ENCODE data around the gene CD34. TPM values are rescaled to one million over a fixed set of nuclear protein-coding genes. Genes with fewer than 3 reads are reported as not detected.

Gene CD34
- total RNA-seq, 1 donor from 2014 or later, result not detected

GRCh38 chr1:207901041-207901653 lies 9.8 kb downstream of the CD34 start:
- no peaks in the 10 kb centered on the region for H3K9me3 Mint-ChIP-seq (ENCODE audit: unreplicated experiment)
- no peak for TF ChIP-seq CTCF (IDR thresholded peaks at IDR 0.05)
- H3K4me3 Mint-ChIP-seq (ENCODE audit: unreplicated experiment), result no peak overlapping the region
- DNase-seq (ENCODE audit: extremely low spot score, unreplicated experiment), result peak; percentile 75
- peaks cover 4% of the 10 kb centered on the region for H3K4me1 Mint-ChIP-seq (ENCODE audit: unreplicated experiment)
- no peak overlapping the region for H3K27ac Mint-ChIP-seq (ENCODE audit: unreplicated experiment)
- H3K36me3 Mint-ChIP-seq (ENCODE audit: unreplicated experiment), result no peaks in the 10 kb centered on the region
- H3K27me3 Mint-ChIP-seq (ENCODE audit: unreplicated experiment), result no peaks in the 10 kb centered on the region

- no peak overlapping the region for H3K4me3 Mint-ChIP-seq (ENCODE audit: unreplicated experiment)
- H3K36me3 Mint-ChIP-seq (ENCODE audit: unreplicated experiment), result no peaks in the 10 kb centered on the region
- TF ChIP-seq CTCF (IDR thresholded peaks at IDR 0.05), result no peak
These were observed 12.1 kb downstream of the CD34 start for GRCh38 chr1:207898836-207899235.

GRCh38 chr1:207898260-207898659 lies 12.7 kb downstream of the CD34 start:
- Mint-ChIP-seq H3K36me3 (ENCODE audit: unreplicated experiment) (no peaks in the 10 kb centered on the region), H3K27me3 (ENCODE audit: unreplicated experiment) (no peaks in the 10 kb centered on the region), H3K4me1 (ENCODE audit: unreplicated experiment) (peaks cover 4% of the 10 kb centered on the region), H3K27ac (ENCODE audit: unreplicated experiment) (no peak overlapping the region), H3K4me3 (ENCODE audit: unreplicated experiment) (no peak overlapping the region), H3K9me3 (ENCODE audit: unreplicated experiment) (no peaks in the 10 kb centered on the region)
- no peak for TF ChIP-seq CTCF (IDR thresholded peaks at IDR 0.05)
- peak; percentile 34 for DNase-seq (ENCODE audit: extremely low spot score, unreplicated experiment)

More at GRCh38 chr1:207898836-207899235, 12.1 kb downstream of the CD34 start:
- H3K27ac Mint-ChIP-seq (ENCODE audit: unreplicated experiment), result no peak overlapping the region
- peaks cover 4% of the 10 kb centered on the region for H3K4me1 Mint-ChIP-seq (ENCODE audit: unreplicated experiment)
- peak; percentile 56 for DNase-seq (ENCODE audit: extremely low spot score, unreplicated experiment)
- no peaks in the 10 kb centered on the region for H3K9me3 Mint-ChIP-seq (ENCODE audit: unreplicated experiment)
- H3K27me3 Mint-ChIP-seq (ENCODE audit: unreplicated experiment), result no peaks in the 10 kb centered on the region

- peak; percentile 13 for DNase-seq (ENCODE audit: extremely low spot score, unreplicated experiment)
- Mint-ChIP-seq H3K4me3 (ENCODE audit: unreplicated experiment) (no peak overlapping the region), H3K4me1 (ENCODE audit: unreplicated experiment) (peaks cover 4% of the 10 kb centered on the region), H3K9me3 (ENCODE audit: unreplicated experiment) (no peaks in the 10 kb centered on the region), H3K36me3 (ENCODE audit: unreplicated experiment) (no peaks in the 10 kb centered on the region), H3K27ac (ENCODE audit: unreplicated experiment) (no peak overlapping the region), H3K27me3 (ENCODE audit: unreplicated experiment) (no peaks in the 10 kb centered on the region)
- peak; percentile 61 for TF ChIP-seq CTCF (IDR thresholded peaks at IDR 0.05)
These were observed 13.7 kb downstream of the CD34 start for GRCh38 chr1:207897188-207897587.

- Mint-ChIP-seq H3K9me3 (ENCODE audit: unreplicated experiment) (no peaks in the 10 kb centered on the region), H3K36me3 (ENCODE audit: unreplicated experiment) (no peaks in the 10 kb centered on the region), H3K27me3 (ENCODE audit: unreplicated experiment) (no peaks in the 10 kb centered on the region), H3K27ac (ENCODE audit: unreplicated experiment) (no peak overlapping the region), H3K4me3 (ENCODE audit: unreplicated experiment) (no peak overlapping the region), H3K4me1 (ENCODE audit: unreplicated experiment) (peaks cover 4% of the 10 kb centered on the region)
- no peak for TF ChIP-seq CTCF (IDR thresholded peaks at IDR 0.05)
- DNase-seq (ENCODE audit: extremely low spot score, unreplicated experiment), result no peak
These were observed 14.4 kb downstream of the CD34 start for GRCh38 chr1:207896547-207896946.

Data from osteocyte (in vitro differentiated cells).